GM21360 (cell line): ENCODE results near the gene PKP2.
"Not testable (repeated sequence)": the region's sequence is repeated elsewhere in the genome, so short reads cannot be mapped to it uniquely, and the experiment has no call there.

Experiments
- ATAC-seq: cut with Tn5 transposase; IDR thresholded peaks from one replicate; pipeline ENCODE4 v1.9.1; 2021; ENCODE audit warnings: mild to moderate bottlenecking, moderate library complexity; ENCODE audit not compliant: unreplicated experiment

Gene PKP2

GRCh38 chr12:32864731-32865130 is 31.8 kb downstream of the PKP2 start:
- ATAC-seq, result no peak

- ATAC-seq, result no peak
Observed at GRCh38 chr12:32863128-32863527, 33.4 kb downstream of the PKP2 start.

GRCh38 chr12:32861658-32862057 is 34.9 kb downstream of the PKP2 start:
- ATAC-seq, result not testable (repeated sequence)

GRCh38 chr12:32860192-32860591 is 36.4 kb downstream of the PKP2 start:
- no peak for ATAC-seq

- no peak for ATAC-seq
Observed at GRCh38 chr12:32859389-32859788, 37.2 kb downstream of the PKP2 start.

- no peak for ATAC-seq
Observed at GRCh38 chr12:32854716-32855115, 41.9 kb downstream of the PKP2 start.

- no peak for ATAC-seq
Observed at GRCh38 chr12:32854097-32854496, 42.5 kb downstream of the PKP2 start.

- ATAC-seq, result no peak
Observed at GRCh38 chr12:32847287-32847686, 49.3 kb downstream of the PKP2 start.

- no peak for ATAC-seq
Observed at GRCh38 chr12:32846053-32846452, 50.5 kb downstream of the PKP2 start.

GRCh38 chr12:32843528-32844095 is 53.0 kb downstream of the PKP2 start:
- ATAC-seq, result no peak

GRCh38 chr12:32841061-32841460 is 55.5 kb downstream of the PKP2 start:
- ATAC-seq, result no peak

- no peak for ATAC-seq
Observed at GRCh38 chr12:32839828-32840227, 56.7 kb downstream of the PKP2 start.

GRCh38 chr12:32837974-32838373 is 58.6 kb downstream of the PKP2 start:
- ATAC-seq, result no peak

GRCh38 chr12:32836710-32837109 is 59.9 kb downstream of the PKP2 start:
- ATAC-seq, result no peak

GRCh38 chr12:32834122-32834521 is 62.5 kb downstream of the PKP2 start:
- ATAC-seq, result no peak

GRCh38 chr12:32828552-32828951 is 68.0 kb downstream of the PKP2 start:
- ATAC-seq, result no peak

- ATAC-seq, result no peak
Observed at GRCh38 chr12:32828120-32828519, 68.5 kb downstream of the PKP2 start.

GRCh38 chr12:32826807-32827412 is 69.7 kb downstream of the PKP2 start:
- ATAC-seq, result no peak

- no peak for ATAC-seq
Observed at GRCh38 chr12:32824596-32824995, 72.0 kb downstream of the PKP2 start.

- no peak for ATAC-seq
Observed at GRCh38 chr12:32822344-32822743, 74.2 kb downstream of the PKP2 start.

GRCh38 chr12:32821710-32822109 is 74.9 kb downstream of the PKP2 start:
- ATAC-seq, result no peak

GRCh38 chr12:32821293-32821692 is 75.3 kb downstream of the PKP2 start:
- ATAC-seq, result no peak

GRCh38 chr12:32820376-32820931 is 76.1 kb downstream of the PKP2 start:
- ATAC-seq, result no peak
